ENCODE data around the gene ZNF580.

DNA sequence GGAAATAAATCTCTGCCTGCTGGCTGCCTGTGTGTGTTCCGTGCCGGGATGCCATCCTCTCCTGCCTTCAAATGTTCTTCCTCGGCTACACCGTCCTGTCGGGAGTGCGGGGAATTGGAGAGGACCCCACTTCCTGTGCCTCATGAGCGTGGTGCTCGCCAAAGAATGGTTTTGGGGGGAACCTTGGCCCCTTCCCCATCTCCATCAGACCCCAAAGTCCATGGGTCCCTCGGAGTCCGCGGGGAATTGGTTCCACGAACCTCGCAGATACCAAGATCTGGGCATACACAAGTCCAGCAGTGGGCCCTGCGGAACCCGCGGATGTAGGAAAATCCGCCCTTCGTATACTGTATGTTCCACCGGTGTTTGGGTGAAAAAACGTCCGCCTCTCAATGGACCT is 37.7 kb upstream of the ZNF580 start:
- TF ChIP-seq STAT6 (CRISPR knock-in tag; conservative IDR thresholded peaks at IDR 0.05; ENCODE audit: low read depth): no peak
- no peak for TF ChIP-seq CTCF (IDR thresholded peaks at IDR 0.05)
- TF ChIP-seq, protein P1, sequence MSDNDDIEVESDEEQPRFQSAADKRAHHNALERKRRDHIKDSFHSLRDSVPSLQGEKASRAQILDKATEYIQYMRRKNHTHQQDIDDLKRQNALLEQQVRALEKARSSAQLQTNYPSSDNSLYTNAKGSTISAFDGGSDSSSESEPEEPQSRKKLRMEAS (CRISPR knock-in tag; IDR thresholded peaks at IDR 0.05): no peak

Measured in WTC11 (cell line).